ENCODE measurements around the gene SMAD6.

Gene SMAD6

DNA sequence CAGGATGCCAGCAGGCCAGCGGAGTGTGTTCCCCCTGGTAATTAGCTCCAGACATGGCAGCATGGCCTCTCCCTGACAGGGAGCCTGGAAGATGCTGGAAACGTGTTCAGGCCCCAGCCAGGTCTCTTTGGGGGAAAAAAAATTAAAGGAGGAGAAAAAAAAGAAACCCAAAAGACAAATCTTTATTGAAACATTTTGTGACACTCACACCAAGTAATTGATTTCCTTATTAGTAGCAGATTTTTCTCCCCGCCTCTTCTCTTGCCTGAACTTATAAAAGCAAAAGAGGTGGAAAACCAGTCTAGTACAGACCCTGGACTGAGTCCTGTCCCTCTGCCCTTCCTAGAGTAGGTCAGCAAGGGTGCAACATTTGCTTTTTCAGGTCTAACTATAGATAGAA lies 42.7 kb upstream of the SMAD6 start:
- Histone ChIP-seq H3K36me3 (ENCODE audit: control insufficient read depth in 2 of 2, insufficient read depth in 1 of 2, low read length in 2 of 2) (no peaks in the 10 kb centered on the region), H3K4me3 (ENCODE audit: low read depth, low read length) (no peak overlapping the region), H3K9me3 (ENCODE audit: control insufficient read depth, insufficient read depth, low read depth, low read length) (no peaks in the 10 kb centered on the region), H3K27ac (ENCODE audit: extremely low read depth, low read depth, low read length) (no peak overlapping the region), H3K4me1 (ENCODE audit: control insufficient read depth, insufficient read depth, low read length) (no peaks in the 10 kb centered on the region)
- ChIA-PET POLR2A (interaction anchor here (0.5 kb wide), 1 partner anchor 8 kb away, joined by 3 read pairs; no protein-coding TSS in a partner anchor), CTCF (no interaction called here)
- TF ChIP-seq ZNF555 (tag by site-specific recombination; conservative IDR thresholded peaks at IDR 0.05) (no peak), ZNF561 (tag by site-specific recombination; IDR thresholded peaks at IDR 0.05; ENCODE audit: borderline replicate concordance) (no peak)

DNA sequence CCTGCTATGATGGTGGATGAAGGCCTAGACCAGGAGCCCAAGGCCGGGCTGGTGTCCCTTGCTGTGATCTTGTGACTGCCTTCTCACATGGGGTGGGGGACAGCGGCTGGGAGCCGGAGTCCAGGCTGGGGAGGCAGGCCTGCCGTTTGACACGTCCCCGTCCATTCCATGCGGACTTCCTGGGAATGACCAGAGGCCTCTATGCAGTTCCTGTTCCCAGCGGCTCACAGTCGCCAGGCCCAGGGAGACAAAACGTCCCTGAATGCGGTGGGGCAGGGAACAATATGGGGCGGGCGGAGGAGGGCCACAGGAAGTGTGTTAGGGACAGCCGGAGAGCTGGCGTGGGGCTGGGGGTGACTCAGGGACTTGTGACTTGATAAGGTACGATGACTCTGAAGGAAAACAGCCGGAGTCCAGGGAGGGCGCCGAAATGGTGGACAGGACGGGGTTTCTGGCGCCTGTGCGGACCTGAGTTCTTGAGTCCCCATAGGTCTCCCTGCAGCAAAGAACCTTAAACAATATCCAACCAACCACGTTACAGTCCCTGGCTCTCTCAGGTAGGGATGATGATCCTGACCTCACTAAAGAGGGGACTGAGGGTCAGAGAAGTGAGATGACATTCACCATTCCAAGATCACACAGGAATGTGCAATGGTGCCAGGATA lies 40.5 kb upstream of the SMAD6 start:
- CTCF ChIA-PET: interaction anchor here (1.3 kb wide), 1 partner anchor 46 kb away, joined by 3 read pairs; no protein-coding TSS in a partner anchor
- Histone ChIP-seq H3K27ac (ENCODE audit: extremely low read depth, low read depth, low read length) (no peak overlapping the region), H3K36me3 (ENCODE audit: control insufficient read depth in 2 of 2, insufficient read depth in 1 of 2, low read length in 2 of 2) (no peaks in the 10 kb centered on the region), H3K4me3 (ENCODE audit: low read depth, low read length) (no peak overlapping the region), H3K4me1 (ENCODE audit: control insufficient read depth, insufficient read depth, low read length) (no peaks in the 10 kb centered on the region), H3K9me3 (ENCODE audit: control insufficient read depth, insufficient read depth, low read depth, low read length) (no peaks in the 10 kb centered on the region)
- TF ChIP-seq HOXA7 (CRISPR knock-in tag; IDR thresholded peaks at IDR 0.05; ENCODE audit: borderline replicate concordance) (no peak), ZNF221 (tag by site-specific recombination; IDR thresholded peaks at IDR 0.05; ENCODE audit: borderline replicate concordance) (no peak), BCL11B (tag by site-specific recombination; IDR thresholded peaks at IDR 0.05; ENCODE audit: low read depth) (no peak), ZNF830 (tag by site-specific recombination; IDR thresholded peaks at IDR 0.05; ENCODE audit: low read depth) (no peak), ZNF521 (tag by site-specific recombination; IDR thresholded peaks at IDR 0.05) (no peak), ZNF837 (tag by site-specific recombination; IDR thresholded peaks at IDR 0.05) (no peak), ZNF169 (tag by site-specific recombination; IDR thresholded peaks at IDR 0.05) (no peak)
- TF ChIP-seq, protein P1, sequence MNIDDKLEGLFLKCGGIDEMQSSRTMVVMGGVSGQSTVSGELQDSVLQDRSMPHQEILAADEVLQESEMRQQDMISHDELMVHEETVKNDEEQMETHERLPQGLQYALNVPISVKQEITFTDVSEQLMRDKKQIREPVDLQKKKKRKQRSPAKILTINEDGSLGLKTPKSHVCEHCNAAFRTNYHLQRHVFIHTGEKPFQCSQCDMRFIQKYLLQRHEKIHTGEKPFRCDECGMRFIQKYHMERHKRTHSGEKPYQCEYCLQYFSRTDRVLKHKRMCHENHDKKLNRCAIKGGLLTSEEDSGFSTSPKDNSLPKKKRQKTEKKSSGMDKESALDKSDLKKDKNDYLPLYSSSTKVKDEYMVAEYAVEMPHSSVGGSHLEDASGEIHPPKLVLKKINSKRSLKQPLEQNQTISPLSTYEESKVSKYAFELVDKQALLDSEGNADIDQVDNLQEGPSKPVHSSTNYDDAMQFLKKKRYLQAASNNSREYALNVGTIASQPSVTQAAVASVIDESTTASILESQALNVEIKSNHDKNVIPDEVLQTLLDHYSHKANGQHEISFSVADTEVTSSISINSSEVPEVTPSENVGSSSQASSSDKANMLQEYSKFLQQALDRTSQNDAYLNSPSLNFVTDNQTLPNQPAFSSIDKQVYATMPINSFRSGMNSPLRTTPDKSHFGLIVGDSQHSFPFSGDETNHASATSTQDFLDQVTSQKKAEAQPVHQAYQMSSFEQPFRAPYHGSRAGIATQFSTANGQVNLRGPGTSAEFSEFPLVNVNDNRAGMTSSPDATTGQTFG (tag by site-specific recombination; IDR thresholded peaks at IDR 0.05; ENCODE audit: borderline replicate concordance): no peak
- POLR2A ChIA-PET: no interaction called here

DNA sequence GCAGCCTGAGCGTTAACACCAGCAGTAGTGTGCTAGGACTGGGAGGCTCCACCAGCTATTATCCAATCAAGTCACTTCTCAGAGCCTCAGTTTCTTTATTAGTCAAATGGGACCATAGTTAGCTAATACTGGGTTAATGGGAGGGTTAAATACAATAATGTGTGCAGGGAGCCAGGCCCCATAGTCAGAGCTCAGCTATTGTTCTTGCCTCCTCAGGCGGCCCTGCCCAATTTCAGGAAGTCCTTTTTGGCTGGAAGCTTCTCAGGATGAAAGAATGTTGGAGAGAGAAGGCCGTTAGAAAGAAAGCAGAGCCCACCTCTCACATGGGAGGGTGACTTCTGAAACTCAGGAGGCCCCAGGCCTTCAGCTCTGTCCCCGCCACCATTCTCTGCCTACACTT lies 39.5 kb upstream of the SMAD6 start:
- Histone ChIP-seq H3K36me3 (ENCODE audit: control insufficient read depth in 2 of 2, insufficient read depth in 1 of 2, low read length in 2 of 2) (no peaks in the 10 kb centered on the region), H3K27ac (ENCODE audit: extremely low read depth, low read depth, low read length) (no peak overlapping the region), H3K9me3 (ENCODE audit: control insufficient read depth, insufficient read depth, low read depth, low read length) (no peaks in the 10 kb centered on the region), H3K4me3 (ENCODE audit: low read depth, low read length) (no peak overlapping the region), H3K4me1 (ENCODE audit: control insufficient read depth, insufficient read depth, low read length) (no peaks in the 10 kb centered on the region)
- ChIA-PET POLR2A (interaction anchor here (1.0 kb wide), 1 partner anchor 190 kb away, joined by 3 read pairs; no protein-coding TSS in a partner anchor), CTCF (interaction anchor here (0.8 to 0.9 kb wide), 2 partner anchors 35 to 58 kb away, joined by 3 to 5 read pairs; no protein-coding TSS in a partner anchor)
- no peak for TF ChIP-seq YY2 (tag by site-specific recombination; IDR thresholded peaks at IDR 0.05)
- 0 out of 2 replicates have a peak, but pooled peaks have one; percentile 17 for TF ChIP-seq EGR2 (tag by site-specific recombination; IDR thresholded peaks at IDR 0.05; ENCODE audit: low read depth)

DNA sequence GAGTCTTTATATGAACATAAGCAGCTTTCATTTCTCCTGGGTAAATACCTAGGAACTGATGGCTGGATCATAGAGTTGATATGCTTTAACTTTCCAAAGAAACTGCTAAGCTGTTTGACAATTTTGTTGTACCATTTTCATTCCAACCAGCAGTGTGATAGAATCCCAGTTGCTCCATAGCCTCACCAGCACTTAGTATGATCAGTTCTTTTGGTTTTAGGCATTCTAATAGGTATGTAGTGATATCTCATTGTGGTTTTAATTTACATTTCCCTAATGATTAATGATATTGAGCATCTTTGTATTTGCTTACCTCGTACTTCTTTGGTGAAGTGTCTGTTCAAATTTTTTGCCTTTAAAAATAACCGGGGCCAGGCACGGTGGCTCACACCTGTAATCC lies 38.4 kb upstream of the SMAD6 start:
- H3K27ac ChIP-seq (ENCODE audit: extremely low read depth, low read depth, low read length): no peak overlapping the region
- no peak for TF ChIP-seq ZBTB7A (tag by site-specific recombination; IDR thresholded peaks at IDR 0.05; ENCODE audit: low read depth)
- peak; percentile 94 for TF ChIP-seq ZNF184 (tag by site-specific recombination; IDR thresholded peaks at IDR 0.05)
- H3K4me1 ChIP-seq (ENCODE audit: control insufficient read depth, insufficient read depth, low read length): no peaks in the 10 kb centered on the region
- no peaks in the 10 kb centered on the region for H3K9me3 ChIP-seq (ENCODE audit: control insufficient read depth, insufficient read depth, low read depth, low read length)
- POLR2A ChIA-PET: no interaction called here
- H3K36me3 ChIP-seq (ENCODE audit: control insufficient read depth in 2 of 2, insufficient read depth in 1 of 2, low read length in 2 of 2): no peaks in the 10 kb centered on the region
- H3K4me3 ChIP-seq (ENCODE audit: low read depth, low read length): no peak overlapping the region
- CTCF ChIA-PET: interaction anchor here (1.2 kb wide), 1 partner anchor 35 kb away, joined by 3 read pairs; no protein-coding TSS in a partner anchor
